K562 (cell line): ENCODE data around the gene DOK3. TPM values are rescaled to one million over a fixed set of nuclear protein-coding genes. Genes with fewer than 3 reads are reported as not detected.
A peak's percentile ranks its signal among the peaks of the same experiment; 100 is the strongest.

ENCODE experiments used
- BRD9 ChIP-seq: fragments of 450-650 bp; IDR thresholded peaks from 2 replicates; pipeline ENCODE4 v1.6.1; 2018; ENCODE audit warnings: low read depth; ENCODE audit not compliant: partially characterized antibody
- FOXA1 ChIP-seq: fragments of 450-650 bp; IDR thresholded peaks from 2 replicates; pipeline ENCODE4 v1.6.1; 2016; ENCODE audit warnings: mild to moderate bottlenecking, borderline replicate concordance
- MTA1 ChIP-seq: fragments of 450-650 bp; IDR thresholded peaks from 2 replicates; pipeline ENCODE4 v1.6.1; 2017; ENCODE audit warnings: borderline replicate concordance
- PTRF ChIP-seq: fragments of 450-650 bp; IDR thresholded peaks from 2 replicates; pipeline ENCODE4 v1.6.1; 2016; ENCODE audit warnings: mild to moderate bottlenecking, missing genetic modification characterization, missing compliant biosample characterization
- RBFOX2 ChIP-seq: fragments of 200-400 bp; formaldehyde crosslinking; IDR thresholded peaks from 2 replicates; pipeline ENCODE4 v1.6.1; 2017; ENCODE audit warnings: low read depth, mild to moderate bottlenecking, low read length, moderate library complexity
- RCOR1 ChIP-seq, 2 experiments: IDR thresholded peaks; 2 replicates each; pipeline ENCODE4 v1.6.1; 2012; ENCODE audit warnings: low read depth in 2 of 2, low read length in 2 of 2, borderline replicate concordance in 1 of 2, improper control_type of control experiment in 1 of 2
- ZNF436 ChIP-seq: fragments of 250-450, 450-650 bp; sonication (Bioruptor Pico); formaldehyde crosslinking; IDR thresholded peaks from 2 replicates; pipeline ENCODE4 v1.7.0; 2020; ENCODE audit warnings: mild to moderate bottlenecking
- ZNF551 ChIP-seq: fragments of 250-450 bp; sonication (Bioruptor Pico); IDR thresholded peaks from 2 replicates; pipeline ENCODE4 v1.5.0; 2021; ENCODE audit warnings: mild to moderate bottlenecking, moderate library complexity
- polyA plus RNA-seq, 8 experiments: library from polyadenylated mRNA; depleted of rRNA in 4 of 8; stranded (reverse) in 5 of 8; unstranded in 3 of 8; fragments of >200 nt; fragmentation: Nextera tagmentation in 2 of 8; fragmentation: Illumina TruSeq in 1 of 8; extraction: Ambion mirVana in 2 of 8; extraction: Trizol in 1 of 8; gene quantifications; 2 replicates each; pipeline versions ENCODE4 v1.2.1 to v1.2.3, GENCODE V29; 2011 to 2014; ENCODE audit warnings: inconsistent platforms in 1 of 8, missing spikeins in 1 of 8
- total RNA-seq, 7 experiments: library from RNA; depleted of rRNA in 6 of 7; stranded (reverse); fragments of >200 nt in 6 of 7; fragmentation: Illumina TruSeq in 2 of 7; extraction: Trizol in 2 of 7; gene quantifications; 2 replicates each; pipeline versions ENCODE4 v1.2.1 to v1.2.3, GENCODE V29; 2011 to 2021; ENCODE audit warnings: low replicate concordance in 1 of 7
- TF ChIP-seq, protein P1 (sequence below), 2 experiments: fragments of 450-650 bp; formaldehyde crosslinking in 1 of 2; IDR thresholded peaks; 2 replicates each; pipeline versions ENCODE4 v1.4.0 to v1.6.1; 2014 to 2020; ENCODE audit warnings: mild to moderate bottlenecking in 2 of 2, borderline replicate concordance in 1 of 2, low read depth in 1 of 2
- TF ChIP-seq, protein P2 (sequence below): fragments of 450-650 bp; IDR thresholded peaks from 2 replicates; pipeline ENCODE4 v1.6.1; 2016; ENCODE audit warnings: mild to moderate bottlenecking
- TF ChIP-seq, protein P3 (sequence below), 2 experiments: fragments of 450-650 bp in 1 of 2; sonication (generic) in 1 of 2; formaldehyde crosslinking in 1 of 2; IDR thresholded peaks in 1 of 2; conservative IDR thresholded peaks in 1 of 2; 2 replicates each; pipeline versions ENCODE4 v1.6.1 to v1.8.1; 2016 to 2023; ENCODE audit warnings: mild to moderate bottlenecking in 2 of 2, moderate library complexity in 2 of 2, inconsistent platforms in 1 of 2, missing genetic modification reagents in 1 of 2
- TF ChIP-seq, protein P4 (sequence below), 2 experiments: fragments of 450-650 bp; IDR thresholded peaks; 2 replicates each; pipeline ENCODE4 v1.6.1; 2016

DOK3 gene
- total and polyA plus RNA-seq, 9 of the 15 experiments (the other 6 are each of a cell fraction or from before 2014, with no cell fraction given) = 1.3 to 23.0 (median 8.0) TPM

DNA sequence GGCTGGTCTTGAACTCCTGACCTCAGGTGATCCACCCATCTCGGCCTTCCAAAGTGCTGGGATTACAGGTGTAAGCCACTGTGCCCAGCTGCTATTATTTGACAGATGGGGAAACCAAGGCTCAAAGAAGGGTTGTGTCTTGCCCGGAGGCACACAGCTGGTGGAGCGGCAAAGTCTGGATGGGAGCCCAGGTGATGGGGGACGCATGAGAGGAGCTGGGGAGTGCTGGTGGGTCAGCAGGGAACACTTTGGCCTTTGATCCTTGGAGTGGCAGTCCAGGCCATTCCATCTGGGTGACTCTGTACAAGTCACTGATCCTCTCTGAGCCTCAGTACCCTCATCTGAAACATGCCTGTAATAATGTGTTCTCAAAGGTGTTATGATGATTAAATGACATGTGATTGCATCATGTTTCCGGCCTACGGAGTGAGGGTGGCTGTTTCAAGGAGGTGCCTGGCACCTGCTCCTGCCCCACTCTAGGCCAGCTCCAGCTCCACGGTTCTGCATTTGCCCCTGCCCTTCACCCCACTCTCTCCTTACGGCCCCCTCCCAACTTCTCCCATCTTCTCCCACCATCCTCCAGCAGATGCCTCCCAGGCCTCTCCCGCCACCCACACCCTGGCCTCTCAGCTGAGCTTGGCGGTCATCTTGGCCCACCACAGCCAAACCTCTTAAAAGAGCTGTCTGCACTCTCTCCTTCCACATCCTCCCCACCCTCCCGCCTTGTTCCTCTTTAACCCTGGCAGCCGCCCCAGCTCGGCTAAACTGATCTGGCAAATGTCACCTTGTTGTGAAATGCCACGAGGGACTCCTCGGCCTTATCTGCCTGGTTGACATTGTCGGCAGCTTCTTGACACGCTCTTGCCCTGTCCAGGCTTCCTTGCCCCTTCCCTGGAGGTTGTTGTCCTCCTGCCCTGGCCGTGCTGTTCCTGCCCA is 30.6 kb downstream of the DOK3 start (continued):
- TF ChIP-seq, protein P1, sequence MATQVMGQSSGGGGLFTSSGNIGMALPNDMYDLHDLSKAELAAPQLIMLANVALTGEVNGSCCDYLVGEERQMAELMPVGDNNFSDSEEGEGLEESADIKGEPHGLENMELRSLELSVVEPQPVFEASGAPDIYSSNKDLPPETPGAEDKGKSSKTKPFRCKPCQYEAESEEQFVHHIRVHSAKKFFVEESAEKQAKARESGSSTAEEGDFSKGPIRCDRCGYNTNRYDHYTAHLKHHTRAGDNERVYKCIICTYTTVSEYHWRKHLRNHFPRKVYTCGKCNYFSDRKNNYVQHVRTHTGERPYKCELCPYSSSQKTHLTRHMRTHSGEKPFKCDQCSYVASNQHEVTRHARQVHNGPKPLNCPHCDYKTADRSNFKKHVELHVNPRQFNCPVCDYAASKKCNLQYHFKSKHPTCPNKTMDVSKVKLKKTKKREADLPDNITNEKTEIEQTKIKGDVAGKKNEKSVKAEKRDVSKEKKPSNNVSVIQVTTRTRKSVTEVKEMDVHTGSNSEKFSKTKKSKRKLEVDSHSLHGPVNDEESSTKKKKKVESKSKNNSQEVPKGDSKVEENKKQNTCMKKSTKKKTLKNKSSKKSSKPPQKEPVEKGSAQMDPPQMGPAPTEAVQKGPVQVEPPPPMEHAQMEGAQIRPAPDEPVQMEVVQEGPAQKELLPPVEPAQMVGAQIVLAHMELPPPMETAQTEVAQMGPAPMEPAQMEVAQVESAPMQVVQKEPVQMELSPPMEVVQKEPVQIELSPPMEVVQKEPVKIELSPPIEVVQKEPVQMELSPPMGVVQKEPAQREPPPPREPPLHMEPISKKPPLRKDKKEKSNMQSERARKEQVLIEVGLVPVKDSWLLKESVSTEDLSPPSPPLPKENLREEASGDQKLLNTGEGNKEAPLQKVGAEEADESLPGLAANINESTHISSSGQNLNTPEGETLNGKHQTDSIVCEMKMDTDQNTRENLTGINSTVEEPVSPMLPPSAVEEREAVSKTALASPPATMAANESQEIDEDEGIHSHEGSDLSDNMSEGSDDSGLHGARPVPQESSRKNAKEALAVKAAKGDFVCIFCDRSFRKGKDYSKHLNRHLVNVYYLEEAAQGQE (IDR thresholded peaks at IDR 0.05; ENCODE audit: borderline replicate concordance) = no peak
- TF ChIP-seq, protein P1 (CRISPR knock-in tag; IDR thresholded peaks at IDR 0.05; ENCODE audit: low read depth) = no peak
- TF ChIP-seq RCOR1 (IDR thresholded peaks at IDR 0.05; ENCODE audit: borderline replicate concordance in 1 of 2, low read depth in 2 of 2, low read length in 2 of 2) (no peak), RBFOX2 (peak; percentile 51; the same call in 1 of the 2 replicates), MTA1 (no peak; the same call in 1 of the 2 replicates), BRD9 (no peak), FOXA1 (no peak), ZNF436 (CRISPR knock-in tag) (no peak), ZNF551 (CRISPR knock-in tag) (no peak), PTRF (tag) (no peak)
- TF ChIP-seq, protein P2, sequence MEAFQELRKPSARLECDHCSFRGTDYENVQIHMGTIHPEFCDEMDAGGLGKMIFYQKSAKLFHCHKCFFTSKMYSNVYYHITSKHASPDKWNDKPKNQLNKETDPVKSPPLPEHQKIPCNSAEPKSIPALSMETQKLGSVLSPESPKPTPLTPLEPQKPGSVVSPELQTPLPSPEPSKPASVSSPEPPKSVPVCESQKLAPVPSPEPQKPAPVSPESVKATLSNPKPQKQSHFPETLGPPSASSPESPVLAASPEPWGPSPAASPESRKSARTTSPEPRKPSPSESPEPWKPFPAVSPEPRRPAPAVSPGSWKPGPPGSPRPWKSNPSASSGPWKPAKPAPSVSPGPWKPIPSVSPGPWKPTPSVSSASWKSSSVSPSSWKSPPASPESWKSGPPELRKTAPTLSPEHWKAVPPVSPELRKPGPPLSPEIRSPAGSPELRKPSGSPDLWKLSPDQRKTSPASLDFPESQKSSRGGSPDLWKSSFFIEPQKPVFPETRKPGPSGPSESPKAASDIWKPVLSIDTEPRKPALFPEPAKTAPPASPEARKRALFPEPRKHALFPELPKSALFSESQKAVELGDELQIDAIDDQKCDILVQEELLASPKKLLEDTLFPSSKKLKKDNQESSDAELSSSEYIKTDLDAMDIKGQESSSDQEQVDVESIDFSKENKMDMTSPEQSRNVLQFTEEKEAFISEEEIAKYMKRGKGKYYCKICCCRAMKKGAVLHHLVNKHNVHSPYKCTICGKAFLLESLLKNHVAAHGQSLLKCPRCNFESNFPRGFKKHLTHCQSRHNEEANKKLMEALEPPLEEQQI = no peak
- TF ChIP-seq, protein P3, sequence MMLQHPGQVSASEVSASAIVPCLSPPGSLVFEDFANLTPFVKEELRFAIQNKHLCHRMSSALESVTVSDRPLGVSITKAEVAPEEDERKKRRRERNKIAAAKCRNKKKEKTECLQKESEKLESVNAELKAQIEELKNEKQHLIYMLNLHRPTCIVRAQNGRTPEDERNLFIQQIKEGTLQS (IDR thresholded peaks at IDR 0.05) = peak; percentile 93
- TF ChIP-seq, protein P3 (CRISPR knock-in tag; conservative IDR thresholded peaks at IDR 0.05) = no peak
- TF ChIP-seq, protein P4, sequence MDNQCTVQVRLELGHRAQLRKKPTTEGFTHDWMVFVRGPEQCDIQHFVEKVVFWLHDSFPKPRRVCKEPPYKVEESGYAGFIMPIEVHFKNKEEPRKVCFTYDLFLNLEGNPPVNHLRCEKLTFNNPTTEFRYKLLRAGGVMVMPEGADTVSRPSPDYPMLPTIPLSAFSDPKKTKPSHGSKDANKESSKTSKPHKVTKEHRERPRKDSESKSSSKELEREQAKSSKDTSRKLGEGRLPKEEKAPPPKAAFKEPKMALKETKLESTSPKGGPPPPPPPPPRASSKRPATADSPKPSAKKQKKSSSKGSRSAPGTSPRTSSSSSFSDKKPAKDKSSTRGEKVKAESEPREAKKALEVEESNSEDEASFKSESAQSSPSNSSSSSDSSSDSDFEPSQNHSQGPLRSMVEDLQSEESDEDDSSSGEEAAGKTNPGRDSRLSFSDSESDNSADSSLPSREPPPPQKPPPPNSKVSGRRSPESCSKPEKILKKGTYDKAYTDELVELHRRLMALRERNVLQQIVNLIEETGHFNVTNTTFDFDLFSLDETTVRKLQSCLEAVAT (IDR thresholded peaks at IDR 0.05) = no peak
